GM12872 (cell line): Measurements from ENCODE around the gene SH3PXD2B.

Source experiments
- CTCF ChIP-seq: IDR thresholded peaks from 3 replicates; pipeline ENCODE4 v1.5.1; 2011; ENCODE audit warnings: low read depth, mild to moderate bottlenecking, low read length, moderate library complexity; ENCODE audit not compliant: insufficient read depth

Gene SH3PXD2B

GRCh38 chr5:172490514-172491461, 36.5 kb upstream of the SH3PXD2B start:
- no peak for TF ChIP-seq CTCF

- no peak for TF ChIP-seq CTCF
Observed at GRCh38 chr5:172488221-172488620, 33.9 kb upstream of the SH3PXD2B start.

- no peak for TF ChIP-seq CTCF
Observed at GRCh38 chr5:172487671-172488070, 33.3 kb upstream of the SH3PXD2B start.

GRCh38 chr5:172486912-172487311, 32.6 kb upstream of the SH3PXD2B start:
- no peak for TF ChIP-seq CTCF

GRCh38 chr5:172486451-172486850, 32.1 kb upstream of the SH3PXD2B start:
- TF ChIP-seq CTCF, result no peak

- TF ChIP-seq CTCF, result no peak
Observed at GRCh38 chr5:172485511-172486202, 31.3 kb upstream of the SH3PXD2B start.

- no peak for TF ChIP-seq CTCF
Observed at GRCh38 chr5:172484664-172485063, 30.3 kb upstream of the SH3PXD2B start.
